HG03025 (cell line): ENCODE results near the gene CD9.

Source experiments
- ATAC-seq: cut with Tn5 transposase; IDR thresholded peaks from one replicate; pipeline ENCODE4 v1.9.1; 2021; ENCODE audit warnings: mild to moderate bottlenecking, moderate library complexity; ENCODE audit not compliant: unreplicated experiment, low FRiP score

The CD9 gene

DNA sequence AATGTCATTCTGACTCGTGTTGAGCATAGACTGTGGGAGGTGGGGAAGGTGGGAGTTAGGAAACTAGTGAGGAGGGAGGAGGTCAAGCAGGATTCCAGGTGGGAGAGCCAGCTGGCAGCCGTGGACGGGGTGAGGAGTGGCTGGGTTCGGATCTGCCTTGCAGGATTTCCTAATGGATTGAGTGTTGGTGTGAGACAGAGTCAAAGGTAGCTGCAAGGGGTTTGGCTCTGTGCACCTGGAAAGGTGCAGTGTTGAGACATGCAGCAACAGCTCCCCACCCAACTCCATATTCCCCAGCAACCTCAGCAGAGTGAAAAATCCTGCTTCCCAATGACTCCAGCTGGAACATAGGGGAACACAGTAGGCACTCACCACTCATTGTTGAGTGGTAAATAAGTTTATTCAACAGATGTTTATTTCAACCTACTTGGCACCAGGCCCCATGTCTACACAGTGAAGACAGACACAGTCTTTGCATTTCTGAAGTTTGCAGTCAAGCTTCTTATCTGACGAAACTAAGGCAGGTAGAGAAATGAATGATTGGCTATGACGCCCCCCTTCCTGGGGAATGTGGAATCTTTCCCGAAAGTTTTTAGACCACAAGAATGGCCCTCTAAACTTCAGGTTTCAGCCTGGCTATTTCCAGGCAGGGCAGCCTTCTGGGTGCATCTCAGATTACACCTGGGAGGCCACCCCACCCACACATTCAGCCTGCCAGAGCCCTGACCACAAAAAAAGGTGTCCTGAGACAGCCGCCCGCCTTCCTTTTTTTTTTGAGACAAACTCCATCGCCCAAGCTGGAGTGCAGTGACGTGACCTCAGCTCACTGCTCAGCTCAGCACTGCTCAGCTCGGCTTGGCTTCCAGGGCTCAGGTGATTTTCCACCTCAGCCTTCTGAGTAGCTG lies 72.4 kb downstream of the CD9 start:
- no peak for ATAC-seq

DNA sequence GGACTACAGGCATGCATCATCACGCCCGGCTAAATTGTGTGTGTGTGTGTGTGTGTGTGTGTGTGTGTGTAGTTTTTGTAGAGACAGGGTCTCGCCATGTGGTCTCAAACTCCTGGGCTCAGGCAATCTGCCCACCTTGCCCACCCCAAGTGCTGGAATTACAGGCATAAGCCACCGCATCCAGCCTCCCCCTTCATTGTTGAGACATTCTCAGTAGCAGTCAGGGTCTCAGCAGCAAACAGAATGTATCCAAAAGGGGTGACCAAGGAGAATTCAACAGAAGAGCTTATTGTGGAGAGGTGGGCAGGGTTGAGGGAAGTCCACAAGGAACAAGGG lies 73.0 kb downstream of the CD9 start:
- ATAC-seq, result no peak

DNA sequence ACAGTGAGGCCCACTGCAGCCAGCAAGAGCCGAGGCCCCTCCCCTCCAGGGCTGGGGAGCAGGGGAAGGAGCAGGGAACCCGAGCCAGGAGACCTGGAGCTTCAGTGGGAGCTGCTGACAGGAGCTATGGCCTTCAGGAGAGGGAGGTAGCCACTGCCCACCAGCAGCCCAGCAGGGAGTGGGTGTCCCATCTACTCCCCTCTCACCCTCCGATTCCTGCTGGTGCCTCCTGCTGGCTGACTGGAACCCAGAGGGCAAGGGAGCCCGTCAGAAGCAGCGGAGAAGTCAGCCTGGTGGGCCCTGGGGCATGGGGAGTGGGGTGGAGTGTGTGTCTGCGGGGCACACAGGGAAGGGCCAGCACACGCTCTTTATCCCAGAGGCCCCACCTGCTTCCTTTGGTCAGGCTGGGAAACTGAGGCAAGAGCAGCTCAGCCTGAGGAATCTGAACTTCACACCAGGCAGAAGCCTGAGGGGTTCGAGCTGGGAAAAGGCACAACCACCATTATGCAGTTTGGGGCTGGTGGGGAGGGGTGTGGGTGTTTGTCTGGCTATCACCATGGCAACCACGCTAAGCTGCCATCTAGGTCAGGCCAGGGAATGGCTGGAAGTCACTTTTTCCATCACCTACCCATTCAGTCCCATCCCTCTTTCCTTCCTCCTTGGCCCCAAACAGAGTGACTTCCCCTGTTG lies 73.5 kb downstream of the CD9 start:
- no peak for ATAC-seq

DNA sequence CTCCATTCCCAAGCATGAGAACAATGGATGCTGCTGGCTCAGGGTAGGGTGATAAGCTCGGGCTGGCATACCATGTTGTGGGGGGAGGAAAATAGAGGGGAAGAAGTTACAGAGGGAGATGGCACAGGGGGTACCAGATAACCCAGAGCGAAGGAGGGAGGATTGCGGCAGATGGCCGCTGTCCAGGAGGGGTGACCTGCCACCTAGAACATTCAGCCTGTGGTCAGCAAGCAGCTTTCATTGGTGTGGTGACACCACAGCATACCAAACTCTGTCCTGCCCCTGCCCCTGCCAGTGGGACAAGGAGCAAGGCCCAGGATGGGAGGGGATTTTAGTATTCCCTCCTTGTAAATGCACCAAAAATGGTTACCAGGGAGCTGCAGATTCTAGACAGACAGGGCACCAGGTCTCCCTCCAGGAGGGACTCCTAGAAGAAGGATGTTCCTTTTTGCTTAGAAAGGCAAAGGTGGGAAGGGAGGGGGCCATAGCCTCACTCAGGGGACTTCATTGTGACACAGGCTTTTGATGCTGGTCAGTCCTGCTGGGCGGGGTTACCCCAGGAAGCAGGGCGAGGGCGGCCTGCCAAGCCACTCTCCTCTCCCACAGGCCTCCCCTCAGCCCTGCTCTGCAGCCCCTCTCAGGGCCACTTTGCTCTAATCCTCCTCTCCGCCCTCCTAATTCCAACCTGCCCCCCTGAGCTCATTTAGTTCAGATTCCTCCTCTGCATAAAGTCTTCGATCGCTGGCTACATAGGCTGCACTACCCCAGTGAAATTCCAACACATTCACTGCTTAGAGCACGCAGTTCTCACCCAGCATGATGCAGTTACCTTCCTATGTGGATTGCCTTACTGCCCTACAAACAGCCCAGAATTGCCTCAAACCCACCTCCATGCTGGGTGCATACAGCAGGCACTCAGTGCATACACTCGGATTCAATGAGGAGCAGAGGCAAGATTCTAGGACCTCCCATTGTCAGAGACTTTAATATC lies 74.3 kb downstream of the CD9 start:
- ATAC-seq, result no peak

DNA sequence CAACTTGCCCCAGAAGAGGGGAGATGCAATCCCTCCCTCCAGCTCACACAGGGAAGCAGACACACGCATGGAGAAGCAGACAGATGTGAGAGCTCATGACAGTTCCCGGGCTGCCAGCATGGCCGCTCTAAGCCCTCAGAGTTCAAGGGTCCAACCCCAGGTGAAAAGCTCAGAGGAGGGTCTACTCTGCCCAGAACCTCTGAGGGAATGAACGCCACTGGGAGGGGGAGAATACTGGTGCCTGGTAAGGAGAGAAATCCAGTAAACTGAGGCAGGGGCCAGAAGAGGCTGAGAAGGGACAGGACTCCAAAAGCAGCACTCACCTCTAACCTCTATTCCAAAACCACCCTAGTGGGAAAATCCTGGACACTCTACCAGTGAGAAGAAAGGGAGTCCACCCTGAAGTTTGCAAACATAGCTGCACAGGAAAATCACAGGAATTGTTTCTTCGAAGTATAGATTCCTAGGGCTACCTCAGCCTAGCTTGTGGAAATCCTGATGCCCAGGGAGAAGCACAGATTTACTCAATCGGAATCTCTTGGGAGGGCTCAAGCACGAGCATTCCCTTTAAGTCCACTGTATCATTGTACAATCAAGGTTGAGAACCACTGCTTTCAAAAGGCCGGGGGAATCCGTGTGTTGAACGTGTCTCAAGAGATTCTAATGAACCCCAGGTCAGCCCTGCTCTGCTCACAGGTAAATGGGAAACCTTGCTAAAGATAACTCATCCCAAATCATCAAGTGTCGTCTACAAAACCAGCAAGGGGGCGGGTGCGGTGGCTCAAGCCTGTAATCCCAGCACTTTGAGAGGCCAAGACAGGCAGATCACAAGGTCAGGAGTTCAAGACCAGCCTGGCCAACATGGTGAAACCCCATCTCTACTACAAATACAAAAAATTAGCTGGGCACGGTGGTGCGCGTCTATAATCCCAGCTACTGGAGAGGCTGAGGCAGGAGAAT lies 76.0 kb downstream of the CD9 start:
- no peak for ATAC-seq

DNA sequence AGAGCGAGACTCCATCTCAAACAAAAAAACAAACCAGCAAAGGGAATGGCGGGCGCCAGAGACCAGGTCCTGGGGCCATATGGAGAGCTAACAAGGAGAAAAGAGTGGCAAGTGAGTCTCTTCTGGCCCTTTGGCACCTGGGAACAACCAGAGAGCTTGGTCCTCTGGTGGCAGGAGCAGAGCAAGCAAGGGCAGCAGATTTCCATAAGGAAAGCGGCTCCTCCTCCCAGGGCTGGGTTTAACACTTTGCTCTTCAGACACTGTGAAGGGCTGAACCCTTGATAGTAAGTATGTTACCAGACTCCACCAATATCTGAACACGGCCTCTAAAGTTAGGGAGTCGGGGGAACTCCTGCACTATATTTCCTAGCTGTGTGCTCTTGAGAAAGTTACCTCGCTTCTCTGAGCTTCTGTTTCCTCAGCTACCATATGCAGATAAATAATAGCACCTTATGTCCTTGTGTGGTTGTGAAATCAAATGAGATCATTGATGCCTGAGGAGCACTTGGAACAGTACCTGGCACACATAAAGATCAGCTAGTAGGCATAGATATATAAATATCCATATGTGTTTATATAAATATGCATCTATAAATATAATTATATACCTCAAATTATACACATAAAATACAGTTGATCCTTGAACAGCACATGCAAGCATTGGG lies 76.9 kb downstream of the CD9 start:
- no peak for ATAC-seq

DNA sequence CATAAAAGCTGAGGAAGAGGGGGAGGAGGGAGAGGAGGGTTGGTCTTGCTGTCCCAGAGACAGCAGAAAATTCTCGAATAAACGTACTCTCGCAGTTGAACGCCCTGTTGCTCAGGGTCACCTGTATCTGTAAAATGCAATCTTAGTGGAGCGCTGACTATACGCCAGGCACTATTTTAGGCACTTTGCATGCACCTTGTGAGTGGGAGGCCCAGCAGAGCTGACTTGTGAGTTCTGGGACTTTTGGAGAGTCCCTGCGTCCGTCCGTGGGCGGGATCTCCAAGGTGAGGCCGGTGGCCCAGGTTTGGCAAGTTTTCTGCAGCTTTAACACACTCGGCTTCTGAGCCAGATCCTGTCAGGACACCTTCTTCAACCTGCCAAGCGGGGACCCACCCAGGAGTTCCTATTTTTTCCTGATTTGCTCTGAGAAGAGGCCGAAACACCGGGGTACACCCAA lies 77.8 kb downstream of the CD9 start:
- ATAC-seq, result peak; percentile 36

DNA sequence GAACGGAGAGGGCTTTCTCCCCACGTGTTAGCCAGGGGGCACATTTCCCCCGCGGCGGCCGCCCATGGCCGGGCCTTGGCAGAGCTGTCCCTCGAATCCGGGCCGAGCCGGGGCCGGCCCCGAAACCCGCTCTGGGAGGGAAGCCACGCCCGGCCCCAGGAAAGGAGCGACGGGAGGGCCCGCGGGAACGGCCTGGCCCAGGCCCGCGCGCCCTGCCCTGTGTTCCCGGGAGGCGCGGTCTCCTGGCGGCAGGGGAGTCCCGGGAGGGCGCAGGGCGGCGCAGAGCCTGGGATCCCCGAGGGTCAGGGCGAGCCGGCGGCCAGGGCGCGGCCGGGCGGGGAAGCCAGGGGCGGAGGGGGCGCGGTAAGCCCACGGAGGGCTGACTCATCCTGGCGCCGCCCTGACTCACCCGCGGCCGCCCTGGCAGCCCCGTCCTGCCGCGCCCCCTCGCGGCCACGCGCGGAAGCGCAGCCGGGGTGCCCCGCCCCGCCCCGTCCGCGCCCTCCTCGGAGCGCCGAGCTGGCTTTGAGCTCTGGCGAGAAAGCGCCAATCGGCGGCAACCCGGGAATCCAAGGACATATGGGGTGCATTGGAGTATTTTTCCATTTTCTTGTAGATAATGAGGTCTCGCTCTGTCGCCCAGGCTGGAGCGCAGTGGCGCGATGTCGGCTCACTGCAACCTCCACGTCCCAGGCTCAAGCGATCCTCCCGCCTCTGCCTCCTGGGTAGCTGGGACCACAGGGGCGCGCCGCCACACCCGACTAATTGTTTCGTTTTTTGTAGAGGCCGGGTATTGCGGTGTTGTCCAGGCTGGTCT lies 78.4 kb downstream of the CD9 start:
- ATAC-seq, result peak; percentile 75

DNA sequence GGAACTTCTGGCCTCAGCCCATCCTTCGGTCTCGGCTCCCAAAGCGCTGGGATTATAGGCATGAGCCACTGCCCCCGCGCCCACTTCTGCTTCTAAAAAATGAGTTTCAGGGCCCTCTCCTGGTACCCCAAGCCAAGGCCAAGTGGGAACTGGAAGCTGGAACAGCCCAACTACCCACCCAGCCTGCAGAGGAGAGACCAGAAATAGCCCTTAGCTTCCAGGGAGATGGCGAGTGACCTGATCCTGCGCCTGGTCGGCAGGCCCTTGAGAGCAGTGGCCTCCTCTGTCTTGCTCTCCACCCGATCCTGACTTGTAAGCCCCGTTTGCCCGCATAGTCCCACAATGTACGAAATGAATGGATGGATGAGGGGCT lies 79.0 kb downstream of the CD9 start:
- ATAC-seq, result no peak

DNA sequence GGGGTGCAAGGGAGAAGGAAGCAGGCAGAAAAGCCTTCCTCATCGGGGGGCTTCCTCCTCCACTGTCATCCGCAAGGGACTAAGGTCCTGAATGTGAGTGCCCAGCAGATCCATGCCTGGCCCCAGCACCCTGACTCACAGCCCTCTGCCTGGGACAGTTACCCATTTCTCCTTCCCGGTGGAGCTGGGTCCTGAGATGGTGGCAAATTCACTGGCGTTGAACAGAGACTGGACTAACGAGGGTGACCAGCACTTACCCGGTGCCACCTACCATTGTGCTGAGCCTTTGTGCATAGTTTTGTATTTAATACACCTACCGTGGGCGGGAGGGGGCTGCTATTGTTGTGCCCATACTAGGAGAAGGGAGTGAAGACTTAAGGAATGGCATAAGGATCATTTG lies 79.4 kb downstream of the CD9 start:
- ATAC-seq, result no peak

DNA sequence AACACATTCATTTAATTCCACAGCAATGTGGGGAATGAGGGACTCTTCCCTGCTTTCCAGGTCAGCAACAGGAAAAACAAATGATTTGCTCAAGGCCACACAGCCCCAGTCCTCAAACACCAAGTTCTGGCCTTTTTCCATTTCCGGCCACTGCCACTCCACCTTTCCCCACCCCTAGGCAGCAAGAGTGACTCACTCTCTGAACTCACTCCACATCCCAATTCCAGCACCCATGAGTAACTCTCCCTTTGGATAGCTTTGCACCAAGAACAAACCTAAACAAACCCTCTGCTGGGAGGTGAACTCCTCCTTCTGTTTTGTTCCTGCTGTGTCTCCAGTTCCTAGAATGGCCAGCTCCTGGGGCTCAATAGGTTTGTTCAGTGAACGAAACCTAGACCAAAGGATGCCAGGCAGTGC lies 79.9 kb downstream of the CD9 start:
- ATAC-seq, result no peak

DNA sequence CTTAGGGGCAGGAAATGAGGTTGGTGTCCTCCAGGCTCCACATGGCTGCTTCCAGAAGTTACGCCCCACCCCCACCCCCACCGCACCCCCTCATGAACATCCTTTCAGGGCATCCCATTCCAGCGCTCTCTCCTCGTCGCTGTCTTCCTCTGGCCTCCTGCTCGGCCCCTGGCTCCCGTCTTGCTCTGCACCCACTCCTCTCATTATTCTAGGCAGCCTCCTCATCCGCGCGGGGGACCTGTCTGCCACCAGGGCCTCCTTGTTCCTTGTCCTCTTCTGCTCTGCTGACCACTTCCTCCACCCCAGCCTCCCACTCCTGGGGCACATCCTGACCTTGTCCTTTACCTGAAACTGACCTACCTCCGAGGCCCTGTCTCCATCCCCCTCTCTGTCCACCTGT lies 80.5 kb downstream of the CD9 start:
- ATAC-seq, result no peak

DNA sequence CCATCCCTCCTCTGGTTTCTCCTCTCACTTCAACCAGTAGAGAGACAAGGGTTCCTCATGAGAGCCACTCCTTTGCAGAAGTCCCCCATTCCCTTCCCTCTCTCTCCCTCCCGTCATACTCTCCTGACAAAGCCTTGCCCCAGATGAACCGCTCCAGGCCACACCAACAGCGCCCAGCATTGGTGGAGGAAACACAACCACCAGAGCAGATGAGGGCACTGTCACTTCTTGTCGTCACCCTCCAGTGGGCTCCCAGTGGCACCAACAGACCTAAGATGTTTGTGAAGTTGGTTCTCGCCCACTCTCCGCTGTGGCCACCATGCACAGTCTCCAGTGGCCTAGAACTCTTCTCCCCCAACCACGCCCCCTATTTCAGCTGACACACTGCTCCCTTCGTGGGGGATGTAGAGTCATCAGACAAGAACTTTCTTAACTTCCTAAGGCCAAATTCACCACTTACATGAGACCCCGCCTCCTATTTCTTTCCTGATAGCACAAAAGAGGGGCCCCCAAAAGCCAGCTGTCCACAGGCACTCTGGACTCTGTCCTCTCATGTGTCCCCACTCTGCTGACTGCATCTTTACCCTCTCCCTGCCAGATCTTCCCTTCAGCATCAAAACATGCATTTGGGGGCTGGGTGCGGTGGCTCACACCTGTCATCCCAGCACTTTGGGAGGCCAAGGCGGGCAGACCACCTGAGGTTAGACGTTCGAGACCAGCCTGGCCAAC lies 81.0 kb downstream of the CD9 start:
- no peak for ATAC-seq

DNA sequence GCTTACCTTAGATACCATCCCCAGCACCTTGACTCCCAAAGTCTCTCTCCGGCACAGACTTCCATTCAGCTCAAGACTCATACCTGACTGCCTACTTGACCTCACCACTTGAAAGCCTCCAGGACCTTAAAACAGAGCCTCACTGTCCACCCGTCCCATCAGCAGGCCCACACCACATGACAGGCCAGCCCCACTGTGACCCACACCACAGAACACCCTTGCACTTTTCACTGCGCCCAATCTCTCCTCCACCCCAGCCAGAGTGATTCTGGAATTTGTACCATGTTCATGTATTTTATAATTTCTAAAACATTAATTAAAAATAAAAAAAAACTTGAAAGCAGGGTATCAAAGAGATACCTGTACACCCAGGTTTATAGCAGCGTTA lies 82.2 kb downstream of the CD9 start:
- ATAC-seq, result no peak

DNA sequence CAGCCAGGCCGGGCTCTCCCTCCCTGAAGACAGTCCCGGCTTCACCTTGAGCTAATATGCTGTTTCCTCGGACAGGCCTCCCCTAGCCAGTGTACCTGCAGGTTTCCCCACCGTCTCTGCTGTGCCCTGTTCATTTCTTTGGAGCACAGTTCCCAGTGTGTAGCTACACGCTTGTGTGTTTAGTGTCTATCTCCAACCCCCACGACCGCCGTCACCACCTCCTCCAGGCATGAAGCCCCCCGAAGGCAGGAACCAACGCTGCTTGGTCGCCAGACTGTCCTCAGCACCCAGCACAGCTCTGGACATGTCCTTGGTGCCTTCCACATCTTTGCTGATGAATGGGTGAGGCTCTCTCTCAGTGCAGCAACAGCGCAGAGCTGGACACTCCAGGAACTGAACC lies 84.1 kb downstream of the CD9 start:
- ATAC-seq, result no peak

DNA sequence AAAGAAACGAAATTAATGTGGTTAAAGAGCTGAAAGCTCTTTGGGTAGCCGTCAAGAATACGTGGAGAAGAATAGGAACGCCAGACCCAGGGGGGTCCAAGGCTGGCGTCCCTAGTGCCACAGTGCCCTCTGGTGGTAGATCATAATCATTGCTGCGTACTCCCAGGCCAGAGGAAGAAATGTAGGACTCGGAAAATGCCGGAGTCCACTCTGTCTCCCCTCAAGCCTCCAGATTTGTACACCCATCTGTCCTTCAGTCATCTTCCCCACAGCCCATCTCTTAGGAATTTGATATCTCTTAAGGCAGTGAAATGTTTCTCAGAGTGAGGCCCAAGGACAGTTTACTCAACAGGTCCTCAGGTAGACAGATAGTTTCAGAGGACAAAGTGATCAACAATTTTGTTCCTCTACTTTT lies 84.9 kb downstream of the CD9 start:
- no peak for ATAC-seq

DNA sequence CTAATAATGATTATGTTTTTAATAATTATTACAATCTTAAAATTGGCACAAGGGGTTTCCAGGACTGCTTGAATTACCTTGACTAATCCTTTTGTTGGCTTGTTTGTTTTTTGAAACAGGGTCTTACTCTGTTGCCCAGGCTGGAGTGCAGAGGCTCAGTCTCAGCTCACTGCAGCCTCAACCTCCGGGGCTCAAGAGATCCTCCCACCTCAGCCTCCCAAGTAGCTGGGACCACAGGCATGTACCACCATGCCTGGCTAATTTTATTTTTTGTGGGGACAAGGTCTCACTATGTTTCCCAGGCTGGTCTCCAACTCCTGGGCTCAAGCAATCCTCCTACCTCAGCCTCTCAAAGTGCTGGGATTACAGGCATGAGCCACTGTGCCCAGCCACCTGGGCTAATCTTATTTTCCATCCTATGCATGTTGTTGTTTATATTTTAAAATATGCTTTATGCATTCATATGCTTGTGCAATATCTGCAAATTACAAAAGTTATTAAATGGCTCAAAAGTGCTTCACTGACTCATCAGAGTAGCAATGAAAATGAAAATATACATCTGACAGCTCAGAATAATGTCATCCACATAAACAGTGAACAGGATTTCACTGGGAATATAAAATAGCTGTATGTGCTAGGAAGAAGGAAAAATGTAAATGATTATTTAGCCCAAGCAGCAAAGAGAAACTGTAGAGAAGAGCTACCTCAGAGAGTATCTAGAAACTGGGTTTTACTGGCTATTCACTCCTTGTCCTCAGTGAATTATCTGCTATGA lies 85.5 kb downstream of the CD9 start:
- ATAC-seq, result no peak
